Breast epithelium (tissue), 3 donors: Measurements from ENCODE around the gene IL25.

ENCODE experiments used
- CTCF ChIP-seq, 3 donors: fragments of 450-650 bp; IDR thresholded peaks; one replicate each; pipeline ENCODE4 v1.5.1; 2016 to 2017; ENCODE audit warnings: antibody characterized with exemption in 3 of 3, mild to moderate bottlenecking in 3 of 3, moderate library complexity in 3 of 3
- POLR2A ChIP-seq: fragments of 450-650 bp; IDR thresholded peaks from one replicate; pipeline ENCODE4 v1.6.1; 2016; ENCODE audit warnings: antibody characterized with exemption, mild to moderate bottlenecking, moderate library complexity
- POLR2AphosphoS5 ChIP-seq, 3 donors: sonication (generic); formaldehyde crosslinking; IDR thresholded peaks; one replicate each; pipeline ENCODE4 v1.6.1; 2017; ENCODE audit warnings: antibody characterized with exemption in 3 of 3

GRCh38 chr14:23414906-23415820 lies 42.6 kb downstream of the IL25 start:
- no peak for TF ChIP-seq CTCF (IDR thresholded peaks at IDR 0.05)
- TF ChIP-seq POLR2A = no peak
- TF ChIP-seq POLR2AphosphoS5 (IDR thresholded peaks at IDR 0.05) = no peak
